GDM1 (cell line): ENCODE measurements around the gene FOXD1.
"Not testable (repeated sequence)": the region's sequence is repeated elsewhere in the genome, so short reads cannot be mapped to it uniquely, and the experiment has no call there.

Source experiments
- DNase-seq: peaks from one replicate; lab custom pipeline; 2025; lab: John Stamatoyannopoulos, UW

The FOXD1 gene

DNA sequence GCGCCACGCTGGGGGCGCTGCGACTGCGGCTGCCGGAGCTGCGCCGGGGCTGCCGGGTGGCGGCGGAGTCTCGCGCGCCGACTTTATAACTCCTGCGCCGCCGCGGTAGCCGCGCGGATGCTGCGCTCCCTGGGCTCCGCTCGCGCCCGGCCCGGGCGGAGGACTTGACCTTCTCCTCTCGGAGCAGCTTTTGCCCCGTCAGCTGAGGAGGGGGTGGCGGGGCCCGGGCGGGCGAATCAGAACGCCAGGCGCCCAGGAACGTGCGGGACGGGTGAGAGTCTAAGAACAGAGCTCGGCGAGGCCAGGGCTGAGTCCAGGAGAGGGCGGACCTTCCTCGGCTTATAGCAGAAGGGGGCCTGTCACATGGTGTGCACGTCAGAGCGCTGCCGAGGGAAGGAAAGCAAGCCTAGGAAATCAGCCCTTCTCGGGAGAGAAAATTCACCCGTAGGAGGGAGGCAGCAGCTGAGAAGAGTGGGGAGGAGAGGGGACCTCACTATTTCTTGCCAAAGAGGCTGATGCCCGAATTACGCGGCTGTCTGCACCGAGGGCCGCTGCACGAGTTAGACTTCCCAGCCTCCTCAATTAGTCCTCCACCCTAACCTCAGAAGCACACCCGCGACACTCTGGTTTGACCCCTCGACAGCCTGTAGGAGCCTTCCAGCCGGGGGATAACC is at the start of gene FOXD1:
TSS of gene FOXD1 (minus strand) at position 315 of the 674 bp plus-strand sequence. CDS start 415 bp downstream, outside the sequence.
- no peak for DNase-seq

- DNase-seq, result no peak
Measured at GRCh38 chr5:73497497-73498056, 49.0 kb upstream of the FOXD1 start.

GRCh38 chr5:73496984-73497457 is 48.4 kb upstream of the FOXD1 start:
- peak; percentile 17 for DNase-seq

- no peak for DNase-seq
Measured at GRCh38 chr5:73495772-73496335, 47.3 kb upstream of the FOXD1 start.

GRCh38 chr5:73494721-73495120 is 46.1 kb upstream of the FOXD1 start:
- no peak for DNase-seq

DNA sequence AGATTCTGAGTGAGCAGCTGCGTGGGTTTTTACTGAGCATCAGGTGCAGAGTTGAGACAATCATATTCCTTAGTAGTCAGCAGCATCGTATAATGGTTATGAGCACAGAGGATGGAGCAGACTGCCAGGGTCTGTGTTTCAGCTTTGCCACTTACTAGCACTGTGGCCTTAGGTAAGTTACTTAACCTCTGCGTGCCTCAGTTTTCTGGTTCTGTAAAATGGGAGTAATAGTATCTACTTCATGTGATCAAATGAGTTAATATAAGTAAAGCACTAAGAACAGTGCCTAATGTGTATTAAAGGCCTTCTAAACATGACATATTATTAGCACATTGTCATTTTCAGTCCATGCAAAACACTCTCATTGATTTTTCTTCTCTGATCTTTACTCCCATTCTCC is 44.8 kb upstream of the FOXD1 start:
- DNase-seq, result no peak

- no peak for DNase-seq
Measured at GRCh38 chr5:73491155-73491554, 42.6 kb upstream of the FOXD1 start.

GRCh38 chr5:73490088-73490487 is 41.5 kb upstream of the FOXD1 start:
- DNase-seq, result no peak

- DNase-seq, result no peak
Measured at GRCh38 chr5:73488806-73489205, 40.2 kb upstream of the FOXD1 start.

GRCh38 chr5:73487815-73488214 is 39.2 kb upstream of the FOXD1 start:
- DNase-seq, result no peak

GRCh38 chr5:73487257-73487656 is 38.7 kb upstream of the FOXD1 start:
- DNase-seq, result not testable (repeated sequence)

DNA sequence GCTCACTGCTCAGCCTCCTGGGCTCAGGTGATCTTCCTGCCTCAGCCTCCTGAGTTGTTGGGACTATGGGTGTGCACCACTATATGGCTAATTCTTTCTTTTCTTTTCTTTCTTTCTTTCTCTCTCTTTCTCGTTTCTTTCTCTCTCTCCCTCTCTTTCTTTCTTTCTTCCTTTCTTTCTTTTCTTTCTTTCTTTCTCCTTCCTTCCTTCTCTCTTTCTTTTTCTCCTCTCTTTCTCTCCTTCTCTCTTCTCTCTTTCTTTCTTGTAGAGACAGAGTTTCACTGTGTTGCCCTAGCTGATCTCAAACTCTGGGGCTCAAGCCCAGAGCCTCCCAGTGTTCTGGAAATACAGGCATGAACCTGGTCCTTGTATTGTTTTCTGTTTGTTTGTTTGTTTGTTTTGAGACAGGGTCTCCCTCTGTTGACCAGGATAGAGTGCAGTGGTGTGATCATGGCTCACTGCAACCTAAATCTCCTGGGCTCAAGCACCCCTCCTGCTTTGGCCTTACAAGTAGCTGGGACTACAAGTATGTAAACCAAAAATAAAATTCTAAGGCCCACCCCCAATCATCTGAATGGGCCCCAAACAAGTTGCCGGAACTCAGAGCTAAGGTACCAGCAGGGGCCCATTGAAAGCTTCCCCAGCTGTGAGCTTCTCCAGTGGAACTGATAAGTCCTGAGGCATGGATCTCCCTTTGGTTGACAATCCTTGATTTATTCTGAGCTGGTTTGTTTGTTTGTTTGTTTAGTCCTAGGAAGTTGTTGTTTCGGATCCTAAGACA is 37.7 kb upstream of the FOXD1 start:
- no peak for DNase-seq

GRCh38 chr5:73485715-73486114 is 37.1 kb upstream of the FOXD1 start:
- no peak for DNase-seq

- no peak for DNase-seq
Measured at GRCh38 chr5:73484511-73484910, 35.9 kb upstream of the FOXD1 start.

- DNase-seq, result no peak
Measured at GRCh38 chr5:73483676-73484075, 35.1 kb upstream of the FOXD1 start.

DNA sequence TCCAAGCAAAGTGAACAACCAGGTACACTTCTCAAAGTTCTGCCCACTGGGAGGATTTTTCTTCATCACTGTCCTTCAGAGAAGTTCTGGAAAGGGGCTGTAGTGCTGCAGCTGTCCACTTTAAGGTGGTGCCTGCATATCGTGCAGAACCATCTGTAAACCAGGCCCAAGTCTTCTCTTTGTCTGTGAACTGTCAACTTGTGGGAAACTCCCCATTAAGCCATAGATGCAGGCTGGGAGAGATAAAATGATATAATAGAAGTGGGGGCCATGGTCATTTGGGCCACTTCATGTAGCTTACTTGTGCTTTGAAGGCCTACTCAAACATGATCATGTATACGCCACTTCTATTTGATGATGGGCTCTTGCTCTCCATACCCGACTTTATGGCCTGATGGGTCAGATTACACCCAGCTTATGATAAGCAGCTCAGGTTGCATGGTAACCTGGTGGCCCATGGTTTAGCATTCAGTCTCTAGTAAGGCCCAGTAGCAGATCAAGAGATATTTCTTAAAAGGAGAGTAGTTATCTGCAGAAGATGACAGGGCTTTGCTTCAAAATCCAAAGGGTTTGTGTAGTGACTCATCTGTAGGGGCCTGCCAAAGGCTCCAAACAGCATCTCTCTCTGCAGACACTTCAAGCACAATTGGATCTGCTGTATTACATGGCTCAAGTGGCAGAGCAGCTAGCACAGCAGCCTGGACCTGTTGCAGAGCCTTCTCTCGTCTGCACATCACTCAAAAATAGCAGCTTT is 34.0 kb upstream of the FOXD1 start:
- DNase-seq, result no peak

DNA sequence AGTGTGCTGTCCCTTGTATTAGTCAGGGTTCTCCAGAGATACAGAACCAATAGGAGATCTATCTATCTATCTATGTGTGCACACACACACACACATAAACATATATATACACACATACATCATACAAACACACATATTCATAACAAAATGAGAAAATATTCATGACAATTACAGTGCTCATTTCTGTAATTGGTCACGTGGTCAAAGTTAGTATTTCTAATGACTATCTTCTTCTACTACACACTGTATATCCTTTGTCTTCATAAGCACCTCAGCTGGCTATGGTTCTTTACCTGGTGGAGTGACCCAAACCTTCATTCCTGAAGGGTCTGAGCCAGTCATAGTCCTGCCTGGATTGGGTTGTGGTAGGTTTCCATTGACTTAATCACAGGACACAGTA is 31.9 kb upstream of the FOXD1 start:
- no peak for DNase-seq

DNA sequence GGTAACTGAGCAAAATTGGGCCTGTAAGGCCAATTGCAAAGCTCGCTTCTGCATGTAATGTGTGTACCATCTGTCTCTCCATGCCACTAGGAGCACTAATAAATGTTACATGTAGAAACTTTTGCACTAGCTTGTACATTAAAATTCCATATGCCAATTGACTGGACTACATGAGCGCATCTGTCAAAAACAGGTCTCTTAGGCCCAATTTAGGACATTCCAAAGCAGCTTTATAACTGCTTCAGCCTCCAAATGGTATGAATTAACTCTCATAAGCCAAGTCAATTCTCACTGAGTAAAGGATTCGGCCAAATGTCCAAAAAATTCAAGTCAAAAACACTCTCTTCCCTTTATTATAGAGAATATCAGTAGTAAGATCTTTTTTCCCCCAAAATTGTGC is 23.5 kb upstream of the FOXD1 start:
- DNase-seq, result no peak

DNA sequence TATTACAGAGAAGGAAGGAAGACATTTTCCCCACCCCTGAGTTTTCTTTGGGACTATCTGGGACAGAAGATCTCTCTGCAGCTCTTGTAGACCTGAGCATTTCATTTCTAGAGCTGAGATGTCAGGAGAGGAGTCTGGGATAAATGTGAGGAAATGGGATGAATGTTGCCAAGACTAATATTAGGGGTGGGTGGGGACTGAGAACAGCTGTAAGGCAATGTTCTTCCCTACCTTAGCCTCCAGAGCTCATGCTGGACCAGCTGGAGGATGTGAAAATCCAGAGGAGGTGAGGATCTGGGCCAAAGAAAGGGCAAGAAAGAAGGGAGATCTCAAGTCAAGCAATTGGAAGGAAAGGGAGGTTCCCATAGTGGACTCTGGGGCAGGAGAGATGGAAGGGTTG is 23.1 kb upstream of the FOXD1 start:
- DNase-seq, result no peak

DNA sequence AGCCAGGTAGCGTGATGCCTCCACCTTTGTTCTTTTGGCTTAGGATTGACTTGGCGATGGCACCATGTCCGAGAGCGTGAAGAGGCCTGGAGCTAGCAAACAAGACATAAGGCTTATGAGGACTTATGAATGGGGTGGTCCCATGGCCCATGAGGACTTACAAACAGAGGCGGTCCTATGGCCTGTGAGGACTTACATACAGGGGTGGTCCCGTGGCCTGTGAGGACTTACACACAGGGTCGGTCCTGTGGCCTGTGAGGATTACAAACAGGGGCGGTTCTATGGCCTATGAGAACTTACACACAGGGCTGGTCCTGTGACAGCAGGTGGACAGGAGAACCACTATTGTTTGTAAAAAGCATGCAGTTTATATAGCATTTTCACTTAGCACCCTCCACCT is 21.3 kb upstream of the FOXD1 start:
- DNase-seq, result no peak

GRCh38 chr5:73468638-73469037 is 20.1 kb upstream of the FOXD1 start:
- DNase-seq, result not testable (repeated sequence)
